Osteoblast (primary cell): ENCODE results near the gene CDA. TPM values are rescaled to one million over a fixed set of nuclear protein-coding genes. Genes with fewer than 3 reads are reported as not detected.
A peak's percentile ranks its signal among the peaks of the same experiment; 100 is the strongest.
"Not testable (repeated sequence)": the region's sequence is repeated elsewhere in the genome, so short reads cannot be mapped to it uniquely, and the experiment has no call there.

Experiments
- DNase-seq: peaks from one replicate; pipeline ENCODE4 v3.0.0; 2011; ENCODE audit warnings: low spot score, mixed read lengths; ENCODE audit not compliant: insufficient read length; ENCODE audit errors: missing footprints
- H2AFZ ChIP-seq: 2 replicates; pipeline ENCODE4 v1.6.0; 2011; ENCODE audit warnings: mild to moderate bottlenecking, low read length
- H3K27ac ChIP-seq: 2 replicates; pipeline ENCODE4 v1.5.1; 2011; ENCODE audit warnings: mild to moderate bottlenecking, low read depth, low read length, moderate library complexity
- H3K27me3 ChIP-seq: 2 replicates; pipeline ENCODE4 v1.6.0; 2012; ENCODE audit warnings: mild to moderate bottlenecking, control low read depth, inconsistent platforms, low read length, moderate library complexity; ENCODE audit not compliant: insufficient read depth
- H3K36me3 ChIP-seq: 2 replicates; pipeline ENCODE4 v1.5.1; 2011; ENCODE audit warnings: mild to moderate bottlenecking, low read length, control low read depth, moderate library complexity; ENCODE audit not compliant: insufficient read depth
- H3K4me1 ChIP-seq: 2 replicates; pipeline ENCODE4 v1.5.1; 2011; ENCODE audit warnings: mild to moderate bottlenecking, low read length, control low read depth, moderate library complexity; ENCODE audit not compliant: insufficient read depth
- H3K4me2 ChIP-seq: 2 replicates; pipeline ENCODE4 v1.6.0; 2011; ENCODE audit warnings: mild to moderate bottlenecking, low read length; ENCODE audit not compliant: insufficient read depth
- H3K4me3 ChIP-seq: fragments of 200-600 bp; sonication (generic); 3 replicates; pipeline ENCODE4 v1.5.1; 2012; ENCODE audit warnings: mild to moderate bottlenecking, low read length, inconsistent platforms; ENCODE audit not compliant: insufficient read depth
- H3K79me2 ChIP-seq: 2 replicates; pipeline ENCODE4 v1.6.0; 2012; ENCODE audit warnings: mild to moderate bottlenecking, low read length, control low read depth, inconsistent platforms; ENCODE audit not compliant: insufficient read depth
- H3K9me3 ChIP-seq: 2 replicates; pipeline ENCODE4 v1.5.1; 2011; ENCODE audit warnings: low read depth, low read length, control low read depth
- H4K20me1 ChIP-seq: 2 replicates; pipeline ENCODE4 v1.6.0; 2012; ENCODE audit warnings: mild to moderate bottlenecking, low read length, control low read depth; ENCODE audit not compliant: insufficient read depth
- CTCF ChIP-seq: IDR thresholded peaks from 2 replicates; pipeline ENCODE4 v1.5.1; 2011; ENCODE audit warnings: mild to moderate bottlenecking, low read depth, low read length, moderate library complexity; ENCODE audit errors: extremely low read depth
- total RNA-seq: library from RNA; depleted of rRNA; stranded (reverse); fragments of >200 nt; gene quantifications from 2 replicates; pipeline ENCODE4 v1.2.3, GENCODE V29; 2012

Gene CDA
- total RNA-seq, 1 donor = 1.1 TPM

- Histone ChIP-seq H2AFZ (no peak overlapping the region), H3K27ac (peak overlapping the region; percentile 75), H3K27me3 (no peaks in the 10 kb centered on the region), H3K4me1 (peaks cover 50% of the 10 kb centered on the region), H3K4me2 (peak overlapping the region; percentile 6), H3K9me3 (no peaks in the 10 kb centered on the region), H3K79me2 (no peaks in the 10 kb centered on the region), H3K4me3 (no peak overlapping the region), H4K20me1 (no peaks in the 10 kb centered on the region), H3K36me3 (no peaks in the 10 kb centered on the region)
- no peak for TF ChIP-seq CTCF
- DNase-seq = peak; percentile 13
These were observed 15.8 kb downstream of the CDA start for GRCh38 chr1:20604678-20605077.

GRCh38 chr1:20606801-20607570 lies 18.1 kb downstream of the CDA start:
- not testable (repeated sequence) for H4K20me1 ChIP-seq, H3K4me3 ChIP-seq, H3K9me3 ChIP-seq, H3K4me2 ChIP-seq, H3K79me2 ChIP-seq, DNase-seq, H3K36me3 ChIP-seq, H2AFZ ChIP-seq, H3K27me3 ChIP-seq, H3K27ac ChIP-seq
- H3K4me1 ChIP-seq = peaks cover 29% of the 10 kb centered on the region

GRCh38 chr1:20609541-20609940 lies 20.6 kb downstream of the CDA start:
- H3K9me3 ChIP-seq = no peaks in the 10 kb centered on the region
- TF ChIP-seq CTCF = no peak
- H3K4me2 ChIP-seq = no peak overlapping the region
- DNase-seq = peak; percentile 9
- H3K36me3 ChIP-seq = no peaks in the 10 kb centered on the region
- peaks cover 22% of the 10 kb centered on the region for H3K4me1 ChIP-seq
- H4K20me1 ChIP-seq = no peaks in the 10 kb centered on the region
- no peak overlapping the region for H2AFZ ChIP-seq
- no peak overlapping the region for H3K27ac ChIP-seq
- no peaks in the 10 kb centered on the region for H3K79me2 ChIP-seq
- no peak overlapping the region for H3K4me3 ChIP-seq
- H3K27me3 ChIP-seq = no peaks in the 10 kb centered on the region

- H3K4me3 ChIP-seq = no peak overlapping the region
- H3K79me2 ChIP-seq = no peaks in the 10 kb centered on the region
- TF ChIP-seq CTCF = no peak
- no peaks in the 10 kb centered on the region for H3K9me3 ChIP-seq
- DNase-seq = no peak
- H2AFZ ChIP-seq = no peak overlapping the region
- H3K36me3 ChIP-seq = no peaks in the 10 kb centered on the region
- no peak overlapping the region for H3K27ac ChIP-seq
- peaks cover 17% of the 10 kb centered on the region for H3K4me1 ChIP-seq
- no peaks in the 10 kb centered on the region for H4K20me1 ChIP-seq
- H3K4me2 ChIP-seq = no peak overlapping the region
- H3K27me3 ChIP-seq = no peaks in the 10 kb centered on the region
These were observed 22.1 kb downstream of the CDA start for GRCh38 chr1:20610970-20611369.
